Measurements from ENCODE around the gene NGLY1. TPM values are rescaled to one million over a fixed set of nuclear protein-coding genes. Genes with fewer than 3 reads are reported as not detected.

Gene NGLY1
- total RNA-seq, 1 donor from 2014 or later: 29.9 TPM

- no peaks in the 10 kb centered on the region for H3K4me1 Mint-ChIP-seq
- no peak for DNase-seq (ENCODE audit: low read depth, low spot score)
- no peak for TF ChIP-seq CTCF (conservative IDR thresholded peaks at IDR 0.05)
- no peak overlapping the region for H3K4me3 Mint-ChIP-seq
- no peak overlapping the region for H3K27ac Mint-ChIP-seq (ENCODE audit: unreplicated experiment)
- no peaks in the 10 kb centered on the region for H3K9me3 Mint-ChIP-seq
- H3K27me3 Mint-ChIP-seq (ENCODE audit: low read depth): no peaks in the 10 kb centered on the region
- no peaks in the 10 kb centered on the region for H3K36me3 Mint-ChIP-seq (ENCODE audit: low read depth)
Measured at GRCh38 chr3:25823314-25823713, 40.1 kb upstream of the NGLY1 start.

- no peak for TF ChIP-seq CTCF (conservative IDR thresholded peaks at IDR 0.05)
- no peaks in the 10 kb centered on the region for H3K36me3 Mint-ChIP-seq (ENCODE audit: low read depth)
- H3K27me3 Mint-ChIP-seq (ENCODE audit: low read depth): no peaks in the 10 kb centered on the region
- no peaks in the 10 kb centered on the region for H3K4me1 Mint-ChIP-seq
- no peaks in the 10 kb centered on the region for H3K9me3 Mint-ChIP-seq
- H3K4me3 Mint-ChIP-seq: no peak overlapping the region
- H3K27ac Mint-ChIP-seq (ENCODE audit: unreplicated experiment): no peak overlapping the region
- no peak for DNase-seq (ENCODE audit: low read depth, low spot score)
Measured at GRCh38 chr3:25821746-25822573, 38.7 kb upstream of the NGLY1 start.

- Mint-ChIP-seq H3K4me1 (no peaks in the 10 kb centered on the region), H3K9me3 (no peaks in the 10 kb centered on the region), H3K4me3 (no peak overlapping the region), H3K27me3 (ENCODE audit: low read depth) (no peaks in the 10 kb centered on the region), H3K36me3 (ENCODE audit: low read depth) (no peaks in the 10 kb centered on the region), H3K27ac (ENCODE audit: unreplicated experiment) (no peak overlapping the region)
- no peak for DNase-seq (ENCODE audit: low read depth, low spot score)
- TF ChIP-seq CTCF (conservative IDR thresholded peaks at IDR 0.05): no peak
Measured at GRCh38 chr3:25820816-25821486, 37.7 kb upstream of the NGLY1 start.

- DNase-seq (ENCODE audit: low read depth, low spot score): no peak
- Mint-ChIP-seq H3K4me3 (no peak overlapping the region), H3K36me3 (ENCODE audit: low read depth) (no peaks in the 10 kb centered on the region), H3K9me3 (no peaks in the 10 kb centered on the region), H3K27ac (ENCODE audit: unreplicated experiment) (no peak overlapping the region), H3K4me1 (no peaks in the 10 kb centered on the region), H3K27me3 (ENCODE audit: low read depth) (no peaks in the 10 kb centered on the region)
- no peak for TF ChIP-seq CTCF (conservative IDR thresholded peaks at IDR 0.05)
Measured at GRCh38 chr3:25820366-25820765, 37.1 kb upstream of the NGLY1 start.

GRCh38 chr3:25818335-25818734 lies 35.1 kb upstream of the NGLY1 start:
- no peak for DNase-seq (ENCODE audit: low read depth, low spot score)
- TF ChIP-seq CTCF (conservative IDR thresholded peaks at IDR 0.05): no peak
- Mint-ChIP-seq H3K36me3 (ENCODE audit: low read depth) (no peaks in the 10 kb centered on the region), H3K27me3 (ENCODE audit: low read depth) (no peaks in the 10 kb centered on the region), H3K4me1 (no peaks in the 10 kb centered on the region), H3K9me3 (no peaks in the 10 kb centered on the region), H3K27ac (ENCODE audit: unreplicated experiment) (no peak overlapping the region), H3K4me3 (no peak overlapping the region)

Data from neural crest cell (in vitro differentiated cells).